Vagina (tissue), 2 donors: ENCODE results near the gene PCNX1. TPM values are rescaled to one million over a fixed set of nuclear protein-coding genes. Genes with fewer than 3 reads are reported as not detected.

Experiments
- DNase-seq, 2 donors: peaks; one replicate each; pipeline ENCODE4 v3.0.0-alpha.2; 2017; ENCODE audit errors: extremely low spot score in 2 of 2
- H3K27ac ChIP-seq: fragments of 200-600 bp; sonication (generic); one replicate; pipeline ENCODE4 v1.5.1; 2019
- H3K27me3 ChIP-seq: fragments of 200-600 bp; sonication (generic); one replicate; pipeline ENCODE4 v1.5.1; 2019
- H3K36me3 ChIP-seq, 2 donors: fragments of 200-600 bp; sonication (generic); one replicate each; pipeline ENCODE4 v1.5.1; 2017 to 2019
- H3K4me1 ChIP-seq: fragments of 200-600 bp; sonication (generic); one replicate; pipeline ENCODE4 v1.5.1; 2019
- H3K4me3 ChIP-seq, 2 donors: fragments of 200-600 bp; sonication (generic); 1 replicate in 1 of 2; 2 replicates in 1 of 2; pipeline ENCODE4 v1.5.1; 2016 to 2019
- H3K9me3 ChIP-seq: fragments of 200-600 bp; sonication (generic); one replicate; pipeline ENCODE4 v1.5.1; 2019
- CTCF ChIP-seq, 3 experiments: fragments of 450-650 bp in 2 of 3; fragments of 200-600 bp in 1 of 3; sonication (generic) in 1 of 3; IDR thresholded peaks; one replicate each; pipeline ENCODE4 v1.5.1; 2017 to 2019; ENCODE audit warnings: antibody characterized with exemption in 3 of 3, mild to moderate bottlenecking in 2 of 3, moderate library complexity in 2 of 3
- POLR2A ChIP-seq, 2 donors: fragments of 450-650 bp; IDR thresholded peaks; one replicate each; pipeline ENCODE4 v1.6.1; 2017; ENCODE audit warnings: antibody characterized with exemption in 2 of 2, mild to moderate bottlenecking in 2 of 2, moderate library complexity in 2 of 2
- POLR2AphosphoS5 ChIP-seq, 2 donors: sonication (generic); formaldehyde crosslinking; IDR thresholded peaks; one replicate each; pipeline ENCODE4 v1.9.0; 2017; ENCODE audit warnings: antibody characterized with exemption in 2 of 2, mild to moderate bottlenecking in 2 of 2, low read depth in 1 of 2; ENCODE audit not compliant: insufficient read depth in 1 of 2
- intact Hi-C: fragments of 100-400 bp; cut with DNase I; formaldehyde crosslinking; loops from one replicate; pipeline ENCODE4 v1.15.1; 2023
- total RNA-seq: library from RNA; depleted of rRNA; stranded (reverse); fragments of >200 nt; gene quantifications from one replicate; pipeline ENCODE4 v1.2.3, GENCODE V29; 2016

The PCNX1 gene
- total RNA-seq, 1 donor from 2014 or later, result 59.7 TPM

- TF ChIP-seq POLR2A (IDR thresholded peaks at IDR 0.05) (no peak), POLR2AphosphoS5 (IDR thresholded peaks at IDR 0.05; ENCODE audit: insufficient read depth in 1 of 2, low read depth in 1 of 2) (no peak), CTCF (IDR thresholded peaks at IDR 0.05) (no peak)
- H3K27me3 ChIP-seq, result no peaks in the 10 kb centered on the region
- H3K9me3 ChIP-seq, result no peaks in the 10 kb centered on the region
- H3K27ac ChIP-seq, result no peak overlapping the region
- H3K4me1 ChIP-seq, result peaks cover 24% of the 10 kb centered on the region
- intact Hi-C loops, result no loop called here
- peaks cover 0 to 20% of the 10 kb centered on the region in 2 donors for H3K36me3 ChIP-seq
- no peak overlapping the region for H3K4me3 ChIP-seq
- DNase-seq, result no peak
Observed at GRCh38 chr14:70976591-70976990, 69.3 kb downstream of the PCNX1 start.

- no peak for TF ChIP-seq POLR2A (IDR thresholded peaks at IDR 0.05)
- TF ChIP-seq POLR2AphosphoS5 (IDR thresholded peaks at IDR 0.05; ENCODE audit: insufficient read depth in 1 of 2, low read depth in 1 of 2), result no peak
- no peak for TF ChIP-seq CTCF (IDR thresholded peaks at IDR 0.05)
- DNase-seq, result no peak
- Histone ChIP-seq H3K36me3 (peaks cover 0 to 20% of the 10 kb centered on the region in 2 donors), H3K9me3 (no peaks in the 10 kb centered on the region), H3K4me1 (peaks cover 17% of the 10 kb centered on the region), H3K27me3 (no peaks in the 10 kb centered on the region), H3K4me3 (no peak overlapping the region), H3K27ac (no peak overlapping the region)
- intact Hi-C loops, result no loop called here
Observed at GRCh38 chr14:70981000-70981952, 74.0 kb downstream of the PCNX1 start.

- H3K9me3 ChIP-seq, result no peaks in the 10 kb centered on the region
- H3K4me3 ChIP-seq, result no peak overlapping the region
- intact Hi-C loops, result no loop called here
- peaks cover 17% of the 10 kb centered on the region for H3K4me1 ChIP-seq
- no peaks in the 10 kb centered on the region for H3K27me3 ChIP-seq
- TF ChIP-seq POLR2AphosphoS5 (IDR thresholded peaks at IDR 0.05; ENCODE audit: insufficient read depth in 1 of 2, low read depth in 1 of 2) (no peak), CTCF (IDR thresholded peaks at IDR 0.05) (no peak), POLR2A (IDR thresholded peaks at IDR 0.05) (no peak)
- H3K27ac ChIP-seq, result no peak overlapping the region
- H3K36me3 ChIP-seq, result peaks cover 0 to 16% of the 10 kb centered on the region in 2 donors
- no peak for DNase-seq
Observed at GRCh38 chr14:70982200-70982599, 74.9 kb downstream of the PCNX1 start.

- intact Hi-C loops, result no loop called here
- H3K36me3 ChIP-seq, result no peaks in the 10 kb centered on the region
- no peak overlapping the region for H3K4me3 ChIP-seq
- TF ChIP-seq POLR2A (IDR thresholded peaks at IDR 0.05) (no peak), POLR2AphosphoS5 (IDR thresholded peaks at IDR 0.05; ENCODE audit: insufficient read depth in 1 of 2, low read depth in 1 of 2) (no peak), CTCF (IDR thresholded peaks at IDR 0.05) (no peak)
- no peak for DNase-seq
- H3K27ac ChIP-seq, result no peak overlapping the region
- no peaks in the 10 kb centered on the region for H3K9me3 ChIP-seq
- H3K27me3 ChIP-seq, result no peaks in the 10 kb centered on the region
- no peaks in the 10 kb centered on the region for H3K4me1 ChIP-seq
Observed at GRCh38 chr14:70987041-70987440, 79.8 kb downstream of the PCNX1 start.

GRCh38 chr14:70988452-70988851, 81.2 kb downstream of the PCNX1 start:
- no peak overlapping the region for H3K4me3 ChIP-seq
- DNase-seq, result no peak
- intact Hi-C loops, result no loop called here
- H3K4me1 ChIP-seq, result no peaks in the 10 kb centered on the region
- no peaks in the 10 kb centered on the region for H3K36me3 ChIP-seq
- no peak overlapping the region for H3K27ac ChIP-seq
- TF ChIP-seq POLR2AphosphoS5 (IDR thresholded peaks at IDR 0.05; ENCODE audit: insufficient read depth in 1 of 2, low read depth in 1 of 2) (no peak), POLR2A (IDR thresholded peaks at IDR 0.05) (no peak), CTCF (IDR thresholded peaks at IDR 0.05) (no peak)
- no peaks in the 10 kb centered on the region for H3K9me3 ChIP-seq
- no peaks in the 10 kb centered on the region for H3K27me3 ChIP-seq
